ENCODE data around the gene OR51D1.

OR51D1 gene

GRCh38 chr11:4643076-4643475 is 5.8 kb downstream of the OR51D1 start:
- in situ Hi-C loops (cut with HindIII; ENCODE audit: low pct_ligation_motif_present, low pct_unique_long_range_greater_than_20kb, low sequenced_read_pairs), result no loop called here

GRCh38 chr11:4643682-4644081 is 6.4 kb downstream of the OR51D1 start, which contains the start of gene OR51E1:
OR51E1 (plus strand) TSS chr11:4643982; CDS start chr11:4652527, 8,545 bp downstream.
- in situ Hi-C loops (cut with HindIII; ENCODE audit: low pct_ligation_motif_present, low pct_unique_long_range_greater_than_20kb, low sequenced_read_pairs), result no loop called here
- DNase-seq, result no peak

More at GRCh38 chr11:4643076-4643475, 5.8 kb downstream of the OR51D1 start:
- DNase-seq, result no peak

- in situ Hi-C loops (cut with HindIII; ENCODE audit: low pct_ligation_motif_present, low pct_unique_long_range_greater_than_20kb, low sequenced_read_pairs), result no loop called here
- DNase-seq, result no peak
Measured at GRCh38 chr11:4644233-4644632, 7.0 kb downstream of the OR51D1 start.

- in situ Hi-C loops (cut with HindIII; ENCODE audit: low pct_ligation_motif_present, low pct_unique_long_range_greater_than_20kb, low sequenced_read_pairs), result no loop called here
Measured at GRCh38 chr11:4645974-4646373, 8.7 kb downstream of the OR51D1 start.

GRCh38 chr11:4647766-4648165 is 10.5 kb downstream of the OR51D1 start:
- in situ Hi-C loops (cut with HindIII; ENCODE audit: low pct_ligation_motif_present, low pct_unique_long_range_greater_than_20kb, low sequenced_read_pairs), result no loop called here
- no peak for DNase-seq

More at GRCh38 chr11:4645974-4646373, 8.7 kb downstream of the OR51D1 start:
- DNase-seq, result no peak

GRCh38 chr11:4654635-4655369 is 17.5 kb downstream of the OR51D1 start:
- in situ Hi-C loops (cut with HindIII; ENCODE audit: low pct_ligation_motif_present, low pct_unique_long_range_greater_than_20kb, low sequenced_read_pairs), result no loop called here

GRCh38 chr11:4658629-4659445 is 21.6 kb downstream of the OR51D1 start:
- peak; percentile 4 for DNase-seq
- in situ Hi-C loops (cut with HindIII; ENCODE audit: low pct_ligation_motif_present, low pct_unique_long_range_greater_than_20kb, low sequenced_read_pairs), result no loop called here

More at GRCh38 chr11:4654635-4655369, 17.5 kb downstream of the OR51D1 start:
- DNase-seq, result no peak

- in situ Hi-C loops (cut with HindIII; ENCODE audit: low pct_ligation_motif_present, low pct_unique_long_range_greater_than_20kb, low sequenced_read_pairs), result no loop called here
- DNase-seq, result no peak
Measured at GRCh38 chr11:4662876-4663275, 25.6 kb downstream of the OR51D1 start.

GRCh38 chr11:4664183-4664582 is 26.9 kb downstream of the OR51D1 start:
- no peak for DNase-seq
- in situ Hi-C loops (cut with HindIII; ENCODE audit: low pct_ligation_motif_present, low pct_unique_long_range_greater_than_20kb, low sequenced_read_pairs), result no loop called here

GRCh38 chr11:4664786-4665185 is 27.5 kb downstream of the OR51D1 start:
- DNase-seq, result no peak
- in situ Hi-C loops (cut with HindIII; ENCODE audit: low pct_ligation_motif_present, low pct_unique_long_range_greater_than_20kb, low sequenced_read_pairs), result no loop called here

- DNase-seq, result no peak
- in situ Hi-C loops (cut with HindIII; ENCODE audit: low pct_ligation_motif_present, low pct_unique_long_range_greater_than_20kb, low sequenced_read_pairs), result no loop called here
Measured at GRCh38 chr11:4665424-4665823, 28.1 kb downstream of the OR51D1 start.

- in situ Hi-C loops (cut with HindIII; ENCODE audit: low pct_ligation_motif_present, low pct_unique_long_range_greater_than_20kb, low sequenced_read_pairs), result no loop called here
- DNase-seq, result no peak
Measured at GRCh38 chr11:4671741-4672140, 34.5 kb downstream of the OR51D1 start.

- in situ Hi-C loops (cut with HindIII; ENCODE audit: low pct_ligation_motif_present, low pct_unique_long_range_greater_than_20kb, low sequenced_read_pairs), result no loop called here
- DNase-seq, result peak; percentile 62
Measured at GRCh38 chr11:4672470-4672869, 35.2 kb downstream of the OR51D1 start.

GRCh38 chr11:4673781-4674180 is 36.5 kb downstream of the OR51D1 start:
- DNase-seq, result no peak
- in situ Hi-C loops (cut with HindIII; ENCODE audit: low pct_ligation_motif_present, low pct_unique_long_range_greater_than_20kb, low sequenced_read_pairs), result no loop called here

- DNase-seq, result no peak
- in situ Hi-C loops (cut with HindIII; ENCODE audit: low pct_ligation_motif_present, low pct_unique_long_range_greater_than_20kb, low sequenced_read_pairs), result no loop called here
Measured at GRCh38 chr11:4677948-4678347, 40.7 kb downstream of the OR51D1 start.

- in situ Hi-C loops (cut with HindIII; ENCODE audit: low pct_ligation_motif_present, low pct_unique_long_range_greater_than_20kb, low sequenced_read_pairs), result no loop called here
- no peak for DNase-seq
Measured at GRCh38 chr11:4680341-4680740, 43.1 kb downstream of the OR51D1 start.

GRCh38 chr11:4682623-4683419 is 45.5 kb downstream of the OR51D1 start:
- in situ Hi-C loops (cut with HindIII; ENCODE audit: low pct_ligation_motif_present, low pct_unique_long_range_greater_than_20kb, low sequenced_read_pairs), result no loop called here

GRCh38 chr11:4684631-4685285 is 47.5 kb downstream of the OR51D1 start:
- no peak for DNase-seq
- in situ Hi-C loops (cut with HindIII; ENCODE audit: low pct_ligation_motif_present, low pct_unique_long_range_greater_than_20kb, low sequenced_read_pairs), result no loop called here

More at GRCh38 chr11:4682623-4683419, 45.5 kb downstream of the OR51D1 start:
- DNase-seq, result no peak
